Neuronal stem cell (in vitro differentiated cells): ENCODE results near the gene TPSD1.

Source experiments
- DNase-seq: peaks from one replicate; pipeline ENCODE4 v3.0.0-alpha.2; 2013; ENCODE audit warnings: low spot score
- H2AFZ ChIP-seq: one replicate; pipeline ENCODE4 v1.6.1; 2013; ENCODE audit warnings: mild to moderate bottlenecking, low read length, inconsistent platforms
- H2AK5ac ChIP-seq: 2 replicates; pipeline ENCODE4 v1.6.1; 2013; ENCODE audit warnings: low read depth, mild to moderate bottlenecking, inconsistent platforms, low read length, moderate library complexity, mixed read lengths
- H2BK120ac ChIP-seq: 2 replicates; pipeline ENCODE4 v1.6.1; 2013; ENCODE audit warnings: low read depth, mild to moderate bottlenecking, inconsistent platforms, low read length, moderate library complexity, mixed read lengths
- H2BK12ac ChIP-seq: one replicate; pipeline ENCODE4 v1.6.1; 2013; ENCODE audit warnings: low read length, inconsistent platforms
- H2BK15ac ChIP-seq: 2 replicates; pipeline ENCODE4 v1.6.1; 2013; ENCODE audit warnings: mild to moderate bottlenecking, low read length, inconsistent platforms, mixed read lengths
- H2BK5ac ChIP-seq: one replicate; pipeline ENCODE4 v1.6.1; 2013; ENCODE audit warnings: inconsistent platforms, mild to moderate bottlenecking, low read length, moderate library complexity
- H3K14ac ChIP-seq: one replicate; pipeline ENCODE4 v1.6.1; 2013; ENCODE audit warnings: low read length, inconsistent platforms
- H3K18ac ChIP-seq: 2 replicates; pipeline ENCODE4 v1.6.1; 2013; ENCODE audit warnings: low read length, inconsistent platforms
- H3K23ac ChIP-seq: 2 replicates; pipeline ENCODE4 v1.6.1; 2013; ENCODE audit warnings: low read depth, mild to moderate bottlenecking, mixed read lengths, low read length, inconsistent platforms; ENCODE audit not compliant: poor library complexity
- H3K27ac ChIP-seq: replicated peaks from 3 replicates; pipeline ENCODE4 v1.5.1; 2013; ENCODE audit warnings: low read length, inconsistent platforms
- H3K27me3 ChIP-seq, 3 experiments: 2 replicates each; pipeline ENCODE4 v1.6.1; 2013; ENCODE audit warnings: low read length in 3 of 3, mild to moderate bottlenecking in 2 of 3, inconsistent platforms in 1 of 3, low read depth in 1 of 3, mixed read lengths in 1 of 3, moderate library complexity in 1 of 3; ENCODE audit not compliant: control insufficient read depth in 3 of 3, insufficient read depth in 3 of 3
- H3K36me3 ChIP-seq, 2 donors: replicated peaks in 1 of 2; 2 replicates each; pipeline ENCODE4 v1.6.1; 2013; ENCODE audit warnings: low read length in 2 of 2; ENCODE audit not compliant: control insufficient read depth in 2 of 2, insufficient read depth in 2 of 2
- H3K4ac ChIP-seq: 2 replicates; pipeline ENCODE4 v1.6.1; 2013; ENCODE audit warnings: inconsistent platforms, mild to moderate bottlenecking, low read length, moderate library complexity
- H3K4me1 ChIP-seq, 2 donors: 1 replicate in 1 of 2; 2 replicates in 1 of 2; pipeline ENCODE4 v1.6.1; 2013; ENCODE audit warnings: low read length in 2 of 2, low read depth in 1 of 2; ENCODE audit not compliant: control insufficient read depth in 2 of 2, insufficient read depth in 1 of 2
- H3K4me2 ChIP-seq: one replicate; pipeline ENCODE4 v1.6.1; 2013; ENCODE audit warnings: mild to moderate bottlenecking, low read length, inconsistent platforms; ENCODE audit not compliant: insufficient read depth, poor library complexity, severe bottlenecking
- H3K4me3 ChIP-seq, 2 donors: 2 replicates each; pipeline ENCODE4 v1.5.1; 2013; ENCODE audit warnings: low read length in 2 of 2, mild to moderate bottlenecking in 2 of 2, inconsistent platforms in 1 of 2, moderate library complexity in 1 of 2
- H3K79me1 ChIP-seq: one replicate; pipeline ENCODE4 v1.6.1; 2013; ENCODE audit warnings: low read depth, mild to moderate bottlenecking, inconsistent platforms, low read length, moderate library complexity
- H3K9ac ChIP-seq: one replicate; pipeline ENCODE4 v1.6.1; 2013; ENCODE audit warnings: mild to moderate bottlenecking, low read depth, low read length, inconsistent platforms; ENCODE audit not compliant: poor library complexity
- H3K9me3 ChIP-seq, 2 donors: replicated peaks in 1 of 2; 2 replicates each; pipeline versions ENCODE3 to v1.6.1; 2013; ENCODE audit warnings: low read length in 2 of 2, mild to moderate bottlenecking in 2 of 2, inconsistent platforms in 1 of 2, low read depth in 1 of 2, mixed read lengths in 1 of 2, moderate library complexity in 1 of 2; ENCODE audit not compliant: control insufficient read depth in 2 of 2, insufficient read depth in 1 of 2
- H4K8ac ChIP-seq: one replicate; pipeline ENCODE4 v1.6.1; 2013; ENCODE audit warnings: low read depth, mild to moderate bottlenecking, inconsistent platforms, low read length, moderate library complexity
- H4K91ac ChIP-seq: one replicate; pipeline ENCODE4 v1.6.1; 2013; ENCODE audit warnings: low read length, low read depth, mild to moderate bottlenecking, inconsistent platforms; ENCODE audit not compliant: poor library complexity
- WGBS, 2 donors: extraction: QIAGEN DNeasy Blood & Tissue Kit; methylation state at CpG; one replicate each; pipeline ENCODE4 v1.1.7; 2013; ENCODE audit warnings: missing lambda C conversion rate in 2 of 2, mixed read lengths in 1 of 2; ENCODE audit not compliant: insufficient read length in 2 of 2, insufficient replicate concordance in 1 of 2; ENCODE audit errors: extremely low coverage in 2 of 2; 5-methylcytosine and 5-hydroxymethylcytosine counted together

The TPSD1 gene

DNA sequence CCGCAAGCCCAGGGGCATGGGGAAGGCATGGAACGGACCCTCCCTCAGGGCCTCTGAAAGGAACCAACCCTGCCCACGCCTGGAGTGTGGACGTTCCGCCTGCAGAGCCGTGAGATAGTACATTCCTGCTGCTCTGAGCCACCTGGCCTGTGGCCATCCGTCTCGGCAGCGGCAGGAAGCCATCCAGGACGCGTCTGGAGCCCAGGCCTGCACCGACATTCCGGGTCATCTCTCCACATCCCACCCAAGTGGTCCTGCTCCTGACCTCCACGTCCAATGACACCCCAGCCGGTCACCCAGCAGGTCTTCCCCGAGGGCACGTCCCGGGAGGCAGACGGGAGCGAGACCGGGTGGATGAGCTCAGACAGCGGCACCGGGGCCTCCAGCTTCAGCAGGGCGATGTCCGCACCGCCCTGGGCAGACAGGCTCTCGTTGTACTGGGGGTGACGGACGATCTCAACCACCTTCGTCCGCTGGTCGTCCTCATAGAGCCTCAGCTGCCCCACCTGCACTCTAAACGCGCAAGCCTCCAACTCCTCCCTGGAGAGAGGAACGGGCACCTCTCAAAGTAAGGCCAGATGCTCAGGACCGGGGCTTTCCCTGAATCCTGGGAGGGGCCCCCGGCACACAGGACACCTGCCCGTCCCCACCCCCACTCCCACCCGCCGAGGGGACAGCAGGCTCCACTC lies 32.3 kb downstream of the TPSD1 start:
- Histone ChIP-seq H3K79me1 (no peaks in the 10 kb centered on the region), H3K4me1 (peaks cover 7 to 10% of the 10 kb centered on the region in 2 donors), H4K8ac (no peak overlapping the region), H3K4ac (peak overlapping the region; percentile 84), H3K18ac (no peak overlapping the region), H3K23ac (peak overlapping the region; percentile 73), H3K4me2 (no peak overlapping the region), H3K9ac (peak overlapping the region; percentile 70), H3K4me3 (peak overlapping the region in 1 of 2 donors; percentile 17), H2BK12ac (peak overlapping the region; percentile 94), H3K27me3 (peaks cover 0 to 81% (median 19%) of the 10 kb centered on the region in 3 experiments), H3K36me3 (no peaks in the 10 kb centered on the region), H3K27ac (no peak overlapping the region), H2BK120ac (peak overlapping the region; percentile 61), H3K9me3 (no peaks in the 10 kb centered on the region), H2BK15ac (peak overlapping the region; percentile 45), H2AK5ac (peak overlapping the region; percentile 90), H3K14ac (peak overlapping the region; percentile 56), H4K91ac (no peak overlapping the region), H2BK5ac (no peak overlapping the region), H2AFZ (no peak overlapping the region)
- no peak for DNase-seq
- WGBS, 2 donors: no CpG with 5 or more reads among the region's 40 CpGs

DNA sequence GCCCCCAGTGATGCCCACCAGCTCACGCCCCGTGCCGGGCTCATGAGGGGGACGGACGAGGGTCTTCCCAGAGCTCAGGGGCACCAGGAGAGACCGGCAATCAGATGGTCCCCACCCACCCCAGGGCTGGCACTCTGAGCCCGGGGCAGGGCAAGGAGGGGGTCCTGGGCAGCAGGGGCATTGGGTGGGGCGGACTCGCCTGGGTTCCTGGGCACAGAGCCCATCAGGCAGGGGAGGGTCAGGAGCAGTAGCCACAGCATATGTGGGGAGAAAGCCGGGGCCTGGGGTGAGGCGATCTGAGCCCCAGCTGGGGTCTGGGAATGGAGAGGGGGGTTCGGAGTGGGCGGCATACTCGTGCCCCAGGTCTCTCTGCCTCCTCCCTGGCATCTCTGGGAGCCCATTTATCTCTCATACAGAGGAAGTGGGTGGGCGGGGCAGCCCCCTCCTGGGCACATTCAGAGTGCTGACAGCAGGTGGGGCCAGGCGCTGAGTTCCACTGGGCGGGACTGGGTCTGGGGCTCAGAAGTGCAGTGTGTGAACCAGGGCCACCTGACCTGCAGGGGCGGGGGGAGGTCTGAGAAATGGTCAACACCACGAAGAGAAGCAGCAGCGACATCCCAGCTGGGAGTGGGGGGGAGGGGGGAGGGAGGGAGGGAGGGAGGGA lies 33.1 kb downstream of the TPSD1 start:
- peak overlapping the region; percentile 89 for H3K4ac ChIP-seq
- no peaks in the 10 kb centered on the region for H3K79me1 ChIP-seq
- no peak overlapping the region for H3K4me2 ChIP-seq
- H2BK120ac ChIP-seq: peak overlapping the region; percentile 61
- no peak overlapping the region for H2BK5ac ChIP-seq
- no peak overlapping the region for H2AFZ ChIP-seq
- H3K4me1 ChIP-seq: peaks cover 7 to 10% of the 10 kb centered on the region in 2 donors
- no peak overlapping the region for H4K8ac ChIP-seq
- no CpG with 5 or more reads among the region's 20 CpGs for WGBS, 2 donors
- peak overlapping the region; percentile 90 for H2AK5ac ChIP-seq
- peak overlapping the region; percentile 89 for H3K14ac ChIP-seq
- H3K4me3 ChIP-seq: no peak overlapping the region
- no peak for DNase-seq
- H3K27ac ChIP-seq: no peak overlapping the region
- peak overlapping the region; percentile 76 for H3K18ac ChIP-seq
- peak overlapping the region; percentile 60 for H3K9ac ChIP-seq
- H3K36me3 ChIP-seq: no peaks in the 10 kb centered on the region
- H2BK15ac ChIP-seq: peak overlapping the region; percentile 89
- H3K27me3 ChIP-seq: peaks cover 0 to 73% (median 19%) of the 10 kb centered on the region in 3 experiments
- H4K91ac ChIP-seq: no peak overlapping the region
- peak overlapping the region; percentile 41 for H2BK12ac ChIP-seq
- no peak overlapping the region for H3K23ac ChIP-seq
- no peaks in the 10 kb centered on the region for H3K9me3 ChIP-seq

DNA sequence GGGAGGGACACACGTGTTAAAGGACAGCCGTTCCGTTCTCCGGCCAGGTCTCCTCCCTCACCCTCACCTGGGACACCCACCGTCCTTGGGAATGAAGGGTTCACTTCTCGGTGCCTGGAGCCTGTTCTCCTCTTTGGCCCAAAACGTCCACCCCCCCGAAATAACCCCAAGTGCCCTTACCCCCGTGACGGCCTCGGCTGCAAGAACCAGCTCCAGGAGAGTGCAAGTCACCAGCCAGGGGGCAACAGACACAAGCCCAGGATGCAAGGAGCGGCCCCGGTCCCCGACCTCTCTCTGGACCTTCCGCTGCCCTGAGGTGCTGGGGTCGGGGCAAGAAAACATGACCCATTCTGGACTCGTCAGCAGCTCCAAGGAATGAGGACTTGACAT lies 33.6 kb downstream of the TPSD1 start:
- peak overlapping the region; percentile 32 for H3K4me2 ChIP-seq
- H3K14ac ChIP-seq: no peak overlapping the region
- no peak overlapping the region for H3K18ac ChIP-seq
- H3K4me3 ChIP-seq: no peak overlapping the region
- no peak overlapping the region for H2AK5ac ChIP-seq
- H3K23ac ChIP-seq: no peak overlapping the region
- no peak overlapping the region for H3K4ac ChIP-seq
- H3K36me3 ChIP-seq: no peaks in the 10 kb centered on the region
- DNase-seq: no peak
- no CpG with 5 or more reads among the region's 17 CpGs for WGBS, 2 donors
- H2BK15ac ChIP-seq: no peak overlapping the region
- H3K4me1 ChIP-seq: peaks cover 7 to 13% of the 10 kb centered on the region in 2 donors
- no peak overlapping the region for H4K8ac ChIP-seq
- H3K9me3 ChIP-seq: no peaks in the 10 kb centered on the region
- no peak overlapping the region for H3K27ac ChIP-seq
- peak overlapping the region; percentile 4 for H2BK5ac ChIP-seq
- H3K9ac ChIP-seq: no peak overlapping the region
- no peaks in the 10 kb centered on the region for H3K79me1 ChIP-seq
- H4K91ac ChIP-seq: no peak overlapping the region
- no peak overlapping the region for H2BK120ac ChIP-seq
- no peak overlapping the region for H2BK12ac ChIP-seq
- peaks cover 0 to 68% (median 19%) of the 10 kb centered on the region in 3 experiments for H3K27me3 ChIP-seq
- no peak overlapping the region for H2AFZ ChIP-seq

DNA sequence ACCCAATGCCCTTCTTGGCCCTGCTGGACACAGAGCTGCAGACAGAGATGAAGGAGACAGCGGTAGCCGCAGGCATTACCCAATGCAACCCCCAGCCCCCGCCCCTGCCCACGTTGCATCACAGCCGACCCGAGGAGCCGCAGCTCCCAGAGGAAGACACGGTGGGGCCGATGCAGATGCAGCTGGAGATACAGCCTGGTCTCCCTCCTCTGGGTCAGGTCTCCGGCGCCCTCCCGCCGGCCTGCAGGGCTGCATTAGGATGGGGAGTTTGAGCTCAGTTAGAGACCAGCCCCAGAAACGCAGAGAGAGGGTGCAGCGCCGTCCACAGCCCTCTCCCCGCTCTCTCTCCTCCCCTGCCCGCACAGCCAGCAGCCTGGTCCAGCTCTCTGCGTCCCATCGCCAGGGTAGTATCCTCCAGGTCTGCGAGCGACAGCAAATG lies 34.2 kb downstream of the TPSD1 start:
- peak overlapping the region; percentile 93 for H2BK15ac ChIP-seq

More for the DNA sequence above, 34.2 kb downstream of the TPSD1 start:
- Histone ChIP-seq H3K4me2 (peak overlapping the region; percentile 31), H2BK120ac (no peak overlapping the region), H3K4me1 (peaks cover 7 to 13% of the 10 kb centered on the region in 2 donors), H3K9me3 (no peaks in the 10 kb centered on the region), H4K91ac (no peak overlapping the region), H3K9ac (peak overlapping the region; percentile 84), H2AFZ (peak overlapping the region; percentile 74), H3K36me3 (no peaks in the 10 kb centered on the region), H3K4me3 (no peak overlapping the region), H3K4ac (no peak overlapping the region), H4K8ac (no peak overlapping the region), H3K79me1 (no peaks in the 10 kb centered on the region), H2BK12ac (peak overlapping the region; percentile 73), H3K14ac (peak overlapping the region; percentile 75), H2AK5ac (no peak overlapping the region), H2BK5ac (peak overlapping the region; percentile 4), H3K18ac (peak overlapping the region; percentile 90), H3K27ac (no peak overlapping the region), H3K27me3 (peaks cover 0 to 66% (median 19%) of the 10 kb centered on the region in 3 experiments), H3K23ac (no peak overlapping the region)
- WGBS, 2 donors: no CpG with 5 or more reads among the region's 22 CpGs
- DNase-seq: no peak
